PC-9 (cell line): Measurements from ENCODE around the gene NELL1. TPM values are rescaled to one million over a fixed set of nuclear protein-coding genes. Genes with fewer than 3 reads are reported as not detected.

Experiments
- BruUV-seq: library from RNA; stranded (reverse); fragments of 400-500 nt; replicated peaks from 2 replicates; lab custom pipeline; 2021; lab: Mats Ljungman, UMichigan
- CTCF ChIA-PET: fragments of 300-600 bp; sonication (Branson Sonifier 250); formaldehyde crosslinking; loops from one replicate; lab custom pipeline; 2022; ENCODE audit warnings: antibody characterized with exemption; lab: Charles Lee
- POLR2A ChIA-PET: fragments of 300-600 bp; sonication (Branson Sonifier 250); formaldehyde crosslinking; loops from one replicate; lab custom pipeline; 2022; ENCODE audit warnings: antibody characterized with exemption; ENCODE audit not compliant: unreplicated experiment; lab: Charles Lee
- DNase-seq, 2 experiments: peaks; one replicate each; pipeline versions ENCODE4 v3.0.0 to v3.0.0-alpha.2; 2015 to 2022; ENCODE audit warnings: mixed read lengths in 1 of 2
- H2AFZ ChIP-seq: fragments of 200-600 bp; sonication (generic); 2 replicates; pipeline ENCODE4 v1.8.1; 2017; ENCODE audit warnings: antibody characterized with exemption
- H3F3A ChIP-seq: fragments of 200-600 bp; sonication (generic); 2 replicates; pipeline ENCODE4 v1.8.1; 2017; ENCODE audit warnings: antibody characterized with exemption, mild to moderate bottlenecking, low read depth; ENCODE audit not compliant: insufficient read depth
- H3K27ac ChIP-seq: fragments of 200-600 bp; sonication (generic); 2 replicates; pipeline ENCODE4 v1.6.1; 2016; ENCODE audit warnings: mixed run types
- H3K27me3 ChIP-seq: fragments of 200-600 bp; sonication (generic); 2 replicates; pipeline ENCODE4 v1.6.1; 2016; ENCODE audit warnings: low read depth, mixed run types; ENCODE audit not compliant: insufficient read depth
- H3K36me3 ChIP-seq: fragments of 200-600 bp; sonication (generic); 2 replicates; pipeline ENCODE4 v1.6.1; 2016; ENCODE audit warnings: low read depth, mixed run types
- H3K4me1 ChIP-seq: fragments of 200-600 bp; sonication (generic); replicated peaks from 2 replicates; pipeline ENCODE4 v1.6.1; 2016; ENCODE audit warnings: mixed run types; ENCODE audit not compliant: insufficient read depth
- H3K4me2 ChIP-seq: fragments of 200-600 bp; sonication (generic); 2 replicates; pipeline ENCODE4 v1.6.1; 2017; ENCODE audit warnings: mixed run types
- H3K4me3 ChIP-seq: fragments of 200-600 bp; sonication (generic); 2 replicates; pipeline ENCODE4 v1.6.1; 2016; ENCODE audit warnings: mixed run types
- H3K79me2 ChIP-seq: fragments of 200-600 bp; sonication (generic); 2 replicates; pipeline ENCODE4 v1.6.1; 2017; ENCODE audit warnings: low read depth, mixed run types
- H3K9me2 ChIP-seq: fragments of 200-600 bp; sonication (generic); 2 replicates; pipeline ENCODE4 v1.8.1; 2017; ENCODE audit warnings: mild to moderate bottlenecking; ENCODE audit not compliant: insufficient read depth
- H3K9me3 ChIP-seq: fragments of 200-600 bp; sonication (generic); 2 replicates; pipeline ENCODE4 v1.8.1; 2016; ENCODE audit warnings: low read depth; ENCODE audit not compliant: insufficient read depth
- H4K20me1 ChIP-seq: fragments of 200-600 bp; sonication (generic); 2 replicates; pipeline ENCODE4 v1.8.1; 2017; ENCODE audit not compliant: insufficient read depth
- CTCF ChIP-seq: fragments of 200-600 bp; sonication (generic); conservative IDR thresholded peaks from 2 replicates; pipeline ENCODE4 v1.6.1; 2017; ENCODE audit warnings: mixed run types, antibody characterized with exemption, mild to moderate bottlenecking, moderate library complexity
- EZH2 ChIP-seq: fragments of 200-600 bp; sonication (generic); IDR thresholded peaks from 2 replicates; pipeline ENCODE4 v1.8.0; 2017; ENCODE audit warnings: antibody characterized with exemption, low read depth
- intact Hi-C: fragments of 100-400 bp; cut with micrococcal nuclease; formaldehyde crosslinking; loops from one replicate; pipeline ENCODE4 v1.10.0; 2022; ENCODE audit not compliant: unreplicated experiment
- total RNA-seq: library from RNA; stranded (reverse); gene quantifications from 2 replicates; pipeline ENCODE4 v1.2.3, GENCODE V29; 2021

The NELL1 gene
- total RNA-seq, 1 experiment from 2014 or later, result not detected

GRCh38 chr11:20634044-20634443, 35.3 kb upstream of the NELL1 start:
- no peak overlapping the region for H3K4me3 ChIP-seq
- no peaks in the 10 kb centered on the region for H3K79me2 ChIP-seq
- no peaks in the 10 kb centered on the region for H3K9me3 ChIP-seq
- no peak for DNase-seq
- H3K9me2 ChIP-seq, result no peaks in the 10 kb centered on the region
- peaks cover 40% of the 10 kb centered on the region for H3K27me3 ChIP-seq
- TF ChIP-seq CTCF (peak; percentile 33; the same call in 1 of the 2 replicates), EZH2 (no peak)
- H3K27ac ChIP-seq, result no peak overlapping the region
- no peaks in the 10 kb centered on the region for H3K4me1 ChIP-seq
- no peaks in the 10 kb centered on the region for H3F3A ChIP-seq
- no peak overlapping the region for H3K4me2 ChIP-seq
- POLR2A ChIA-PET, result no interaction called here
- no peaks in the 10 kb centered on the region for H3K36me3 ChIP-seq
- BruUV-seq, result no TSS peak
- H2AFZ ChIP-seq, result no peak overlapping the region
- intact Hi-C loops, result no loop called here
- CTCF ChIA-PET, result no interaction called here
- H4K20me1 ChIP-seq, result no peaks in the 10 kb centered on the region

GRCh38 chr11:20634781-20635180, 34.6 kb upstream of the NELL1 start:
- Histone ChIP-seq H3K4me2 (no peak overlapping the region), H3K79me2 (no peaks in the 10 kb centered on the region), H3K27me3 (peaks cover 47% of the 10 kb centered on the region), H3K4me1 (no peaks in the 10 kb centered on the region), H3K9me3 (no peaks in the 10 kb centered on the region), H3K36me3 (no peaks in the 10 kb centered on the region), H3F3A (no peaks in the 10 kb centered on the region), H3K4me3 (no peak overlapping the region), H2AFZ (no peak overlapping the region), H3K27ac (no peak overlapping the region), H3K9me2 (no peaks in the 10 kb centered on the region), H4K20me1 (no peaks in the 10 kb centered on the region)
- no peak for DNase-seq
- BruUV-seq, result no TSS peak
- POLR2A ChIA-PET, result no interaction called here
- CTCF ChIA-PET, result no interaction called here
- TF ChIP-seq CTCF, result no peak
- no peak for TF ChIP-seq EZH2
- intact Hi-C loops, result no loop called here

- Histone ChIP-seq H3K4me1 (no peaks in the 10 kb centered on the region), H3K9me2 (no peaks in the 10 kb centered on the region), H3K36me3 (no peaks in the 10 kb centered on the region), H3K27ac (no peak overlapping the region), H3K4me3 (no peak overlapping the region), H2AFZ (no peak overlapping the region), H3F3A (no peaks in the 10 kb centered on the region), H3K4me2 (no peak overlapping the region), H4K20me1 (no peaks in the 10 kb centered on the region), H3K27me3 (peaks cover 59% of the 10 kb centered on the region), H3K79me2 (no peaks in the 10 kb centered on the region), H3K9me3 (no peaks in the 10 kb centered on the region)
- POLR2A ChIA-PET, result no interaction called here
- BruUV-seq, result no TSS peak
- no peak for DNase-seq
- no peak for TF ChIP-seq CTCF
- TF ChIP-seq EZH2, result no peak
- CTCF ChIA-PET, result no interaction called here
- intact Hi-C loops, result no loop called here
Measured at GRCh38 chr11:20638074-20638473, 31.3 kb upstream of the NELL1 start.
